Activated T-helper 17 cell treated with anti-CD3 and anti-CD28 coated beads, Interleukin-2, amount 50 U/mL, for 72 hours (primary cell): ENCODE measurements around the gene DSG3. TPM values are rescaled to one million over a fixed set of nuclear protein-coding genes. Genes with fewer than 3 reads are reported as not detected.

Source experiments
- ATAC-seq: fragments of 150-1000 bp; cut with Tn5 transposase; replicated peaks from 2 replicates; pipeline ENCODE4 v1.10.0; 2021; ENCODE audit warnings: mild to moderate bottlenecking, moderate library complexity
- H3K27ac Mint-ChIP-seq: one replicate; pipeline ENCODE4 v1.8.0; 2022; ENCODE audit warnings: mixed read lengths
- H3K27me3 Mint-ChIP-seq: one replicate; pipeline ENCODE4 v1.8.0; 2022; ENCODE audit warnings: mixed read lengths
- H3K36me3 Mint-ChIP-seq: one replicate; pipeline ENCODE4 v1.8.0; 2022; ENCODE audit warnings: low read depth, mild to moderate bottlenecking, mixed read lengths
- H3K4me1 Mint-ChIP-seq: one replicate; pipeline ENCODE4 v1.8.0; 2022; ENCODE audit warnings: mixed read lengths
- H3K4me3 Mint-ChIP-seq: one replicate; pipeline ENCODE4 v1.8.0; 2022; ENCODE audit warnings: mild to moderate bottlenecking, mixed read lengths
- H3K9me3 Mint-ChIP-seq: one replicate; pipeline ENCODE4 v1.8.0; 2022; ENCODE audit warnings: mixed read lengths
- total RNA-seq, 2 donors: library from RNA; stranded (reverse); gene quantifications; one replicate each; pipeline ENCODE4 v1.2.3, GENCODE V29; 2022

Gene DSG3
- total RNA-seq, 2 donors from 2014 or later, result not detected

DNA sequence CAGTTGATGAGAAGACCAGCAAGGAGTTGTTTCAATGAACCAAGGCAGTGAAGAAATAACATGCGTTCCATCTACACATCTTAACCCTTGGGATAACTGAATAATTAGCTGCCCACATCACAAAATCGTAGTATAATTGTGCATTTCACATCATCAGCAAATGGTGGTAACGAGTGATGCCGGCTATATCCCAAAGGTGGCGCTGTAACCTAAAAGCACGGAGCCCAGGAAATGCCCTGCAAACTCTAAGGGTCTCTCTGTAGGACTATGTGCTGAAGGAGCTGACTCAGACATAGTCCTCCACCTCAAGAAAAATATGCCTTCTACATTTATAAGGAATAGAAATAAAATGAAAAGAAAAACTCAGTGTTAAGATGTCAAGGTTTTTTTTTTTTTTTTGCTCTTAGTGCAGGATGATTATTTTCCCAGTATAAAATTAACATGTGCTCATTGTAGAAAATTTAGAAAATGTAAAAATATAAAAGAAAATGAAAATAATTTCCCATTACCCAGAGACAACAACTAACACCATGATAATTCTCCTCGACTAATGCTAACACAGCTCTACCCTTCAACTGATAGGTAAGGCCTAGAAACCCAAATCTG, 23.1 kb upstream of the DSG3 start:
- H3K4me1 Mint-ChIP-seq, result no peaks in the 10 kb centered on the region
- ATAC-seq, result no peak
- H3K36me3 Mint-ChIP-seq, result no peaks in the 10 kb centered on the region
- H3K27me3 Mint-ChIP-seq, result no peaks in the 10 kb centered on the region
- H3K9me3 Mint-ChIP-seq, result peaks cover 11% of the 10 kb centered on the region
- H3K4me3 Mint-ChIP-seq, result no peak overlapping the region
- H3K27ac Mint-ChIP-seq, result no peak overlapping the region

DNA sequence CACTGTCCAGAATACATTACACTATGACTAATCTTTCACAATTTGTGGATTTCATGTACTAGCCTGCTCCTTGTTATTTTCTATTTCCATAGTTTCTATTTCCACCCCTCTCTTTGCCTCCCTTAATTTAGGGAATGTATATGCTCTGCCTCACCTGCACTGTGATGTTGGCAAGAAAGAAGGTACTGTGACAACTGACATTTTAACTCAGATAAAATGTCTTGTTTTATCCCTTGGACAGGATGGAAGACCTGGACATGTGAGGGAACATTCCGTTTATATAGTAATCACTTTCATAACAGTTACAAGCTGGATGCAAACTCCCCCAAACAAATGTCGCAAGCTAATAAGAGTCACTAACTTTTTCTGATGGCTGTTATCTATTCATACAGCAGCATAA, 21.5 kb upstream of the DSG3 start:
- no peaks in the 10 kb centered on the region for H3K36me3 Mint-ChIP-seq
- no peak overlapping the region for H3K4me3 Mint-ChIP-seq
- ATAC-seq, result no peak
- peaks cover 4% of the 10 kb centered on the region for H3K9me3 Mint-ChIP-seq
- no peaks in the 10 kb centered on the region for H3K27me3 Mint-ChIP-seq
- no peaks in the 10 kb centered on the region for H3K4me1 Mint-ChIP-seq
- H3K27ac Mint-ChIP-seq, result no peak overlapping the region

DNA sequence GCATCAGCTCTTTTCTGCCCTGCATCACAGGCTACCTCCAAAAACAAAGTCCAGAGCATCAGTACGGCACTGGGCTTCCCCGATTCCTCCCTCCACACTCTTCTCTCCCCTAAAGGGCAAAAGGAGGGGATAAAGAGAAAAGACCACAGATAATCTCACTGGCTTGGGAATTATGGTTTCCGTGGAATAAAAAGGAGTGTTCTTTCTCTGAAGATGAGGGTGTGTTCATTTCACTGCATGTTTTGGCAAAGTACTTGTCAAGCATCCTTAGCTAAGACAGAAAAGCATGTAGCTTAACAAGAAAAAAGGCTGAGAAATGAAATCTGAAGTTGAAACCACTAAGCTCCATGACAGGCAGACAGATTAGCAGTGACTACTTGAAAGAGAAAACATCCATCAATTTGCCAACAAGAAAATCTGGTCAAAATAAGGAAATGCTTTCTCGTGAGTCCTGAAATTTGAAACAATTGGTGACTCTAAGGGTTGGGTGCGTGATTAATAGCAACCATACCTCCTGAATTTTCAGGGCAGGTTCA, 20.6 kb upstream of the DSG3 start:
- Mint-ChIP-seq H3K4me1 (no peaks in the 10 kb centered on the region), H3K9me3 (peaks cover 4% of the 10 kb centered on the region), H3K27me3 (no peaks in the 10 kb centered on the region), H3K27ac (no peak overlapping the region), H3K4me3 (no peak overlapping the region), H3K36me3 (no peaks in the 10 kb centered on the region)
- no peak for ATAC-seq

DNA sequence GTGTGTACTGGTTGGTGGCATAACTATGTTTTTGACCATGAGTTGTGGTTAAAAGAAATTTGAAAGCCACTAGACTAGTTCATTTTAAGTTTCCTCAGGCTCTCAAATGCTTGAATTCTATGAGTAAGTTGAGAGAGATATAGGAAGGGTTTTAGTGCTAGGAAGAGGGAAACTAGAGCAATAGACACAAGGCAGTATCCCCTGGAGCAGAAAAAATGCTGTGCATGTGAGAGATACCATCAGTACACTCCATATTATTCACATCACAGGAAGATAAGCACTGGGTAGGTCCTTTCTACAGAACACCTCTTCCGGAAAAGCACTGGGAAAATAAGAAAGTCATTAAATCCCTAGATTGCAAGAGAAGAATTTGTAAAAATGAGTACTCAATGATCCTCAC, 19.3 kb upstream of the DSG3 start:
- H3K9me3 Mint-ChIP-seq, result peaks cover 4% of the 10 kb centered on the region
- H3K4me3 Mint-ChIP-seq, result no peak overlapping the region
- ATAC-seq, result no peak
- H3K27ac Mint-ChIP-seq, result no peak overlapping the region
- H3K4me1 Mint-ChIP-seq, result no peaks in the 10 kb centered on the region
- H3K36me3 Mint-ChIP-seq, result no peaks in the 10 kb centered on the region
- no peaks in the 10 kb centered on the region for H3K27me3 Mint-ChIP-seq

DNA sequence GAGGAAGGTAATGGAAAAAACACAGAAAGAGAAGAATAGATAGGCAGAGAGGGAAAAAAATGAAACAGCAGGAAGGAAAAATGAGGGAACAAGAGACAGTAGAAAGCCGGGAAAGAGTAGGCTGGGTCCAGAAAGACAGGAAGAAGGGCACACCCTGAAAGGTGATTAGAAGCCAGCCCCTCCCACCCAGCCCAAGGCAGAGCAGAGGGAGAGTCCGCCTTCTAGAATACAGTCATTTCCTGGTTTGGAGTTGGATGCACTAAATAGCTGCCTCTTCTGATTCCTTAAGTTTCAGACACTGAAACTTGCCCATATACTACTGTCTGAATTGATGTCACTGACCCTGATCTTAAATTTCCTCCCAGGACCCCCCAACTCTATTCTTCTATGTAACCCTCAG, 17.9 kb upstream of the DSG3 start:
- H3K4me3 Mint-ChIP-seq, result no peak overlapping the region
- H3K9me3 Mint-ChIP-seq, result no peaks in the 10 kb centered on the region
- no peaks in the 10 kb centered on the region for H3K4me1 Mint-ChIP-seq
- H3K27me3 Mint-ChIP-seq, result no peaks in the 10 kb centered on the region
- H3K27ac Mint-ChIP-seq, result no peak overlapping the region
- ATAC-seq, result no peak
- H3K36me3 Mint-ChIP-seq, result no peaks in the 10 kb centered on the region

DNA sequence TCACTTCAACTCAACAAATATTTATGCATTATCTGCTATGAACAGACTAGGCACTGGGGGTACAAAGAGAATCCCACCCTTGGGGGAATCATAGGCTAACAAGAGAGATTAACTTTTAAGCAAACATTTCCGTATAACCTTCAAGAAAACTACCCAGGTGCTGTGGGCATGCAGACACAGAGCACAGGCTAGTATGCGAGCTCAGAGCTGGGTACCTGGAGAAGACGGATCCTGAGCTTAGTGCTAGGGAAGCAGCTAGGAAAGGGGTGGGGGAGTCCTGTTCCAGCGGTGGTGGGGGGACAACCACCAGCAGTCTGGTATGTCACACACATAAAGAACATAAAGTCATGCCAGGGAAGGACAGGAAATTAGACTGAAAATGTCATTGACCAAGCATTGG, 17.5 kb upstream of the DSG3 start:
- no peaks in the 10 kb centered on the region for H3K27me3 Mint-ChIP-seq
- no peaks in the 10 kb centered on the region for H3K4me1 Mint-ChIP-seq
- H3K27ac Mint-ChIP-seq, result no peak overlapping the region
- H3K36me3 Mint-ChIP-seq, result no peaks in the 10 kb centered on the region
- H3K4me3 Mint-ChIP-seq, result no peak overlapping the region
- no peaks in the 10 kb centered on the region for H3K9me3 Mint-ChIP-seq
- ATAC-seq, result no peak

DNA sequence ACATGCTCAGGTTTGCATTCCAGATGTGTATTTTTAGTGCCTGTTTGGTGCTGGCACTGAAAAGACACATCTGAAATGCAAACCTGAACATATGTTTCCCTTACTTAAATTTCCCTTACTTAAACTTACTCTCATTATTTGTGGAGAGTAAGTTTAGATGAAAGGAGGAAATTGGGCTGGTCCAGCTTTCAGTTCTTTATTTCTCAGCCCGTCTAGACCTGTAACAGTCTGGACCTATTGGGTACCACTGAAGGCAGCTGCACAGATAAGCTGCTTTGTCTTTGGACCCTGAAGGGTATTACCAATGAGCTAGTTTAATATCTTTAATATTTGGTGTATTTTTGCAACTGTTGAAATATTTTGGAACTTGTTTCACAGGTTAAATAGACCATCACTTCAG, 17.0 kb upstream of the DSG3 start:
- Mint-ChIP-seq H3K36me3 (no peaks in the 10 kb centered on the region), H3K27me3 (no peaks in the 10 kb centered on the region), H3K27ac (no peak overlapping the region), H3K4me1 (no peaks in the 10 kb centered on the region), H3K9me3 (no peaks in the 10 kb centered on the region), H3K4me3 (no peak overlapping the region)
- ATAC-seq, result no peak

DNA sequence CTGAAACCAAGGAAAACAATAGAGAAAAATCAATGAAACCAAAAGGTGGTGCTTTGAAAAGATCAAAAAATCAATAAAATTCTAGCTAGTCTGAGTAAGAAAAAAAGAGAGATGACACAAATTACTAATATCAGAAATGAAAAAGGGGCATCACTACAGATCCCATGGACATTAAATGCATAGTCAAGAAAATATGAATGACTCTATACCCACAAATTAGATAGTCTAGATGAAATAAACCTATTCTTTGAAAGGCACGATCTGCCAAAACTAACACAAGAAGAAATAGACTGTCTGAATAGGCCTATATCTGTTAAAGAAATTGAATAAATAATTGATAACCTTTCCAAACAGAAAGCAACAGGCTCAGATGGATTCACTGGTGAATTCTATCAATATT, 15.2 kb upstream of the DSG3 start:
- Mint-ChIP-seq H3K27ac (no peak overlapping the region), H3K4me3 (no peak overlapping the region), H3K36me3 (no peaks in the 10 kb centered on the region), H3K27me3 (no peaks in the 10 kb centered on the region), H3K4me1 (no peaks in the 10 kb centered on the region), H3K9me3 (no peaks in the 10 kb centered on the region)
- ATAC-seq, result no peak

DNA sequence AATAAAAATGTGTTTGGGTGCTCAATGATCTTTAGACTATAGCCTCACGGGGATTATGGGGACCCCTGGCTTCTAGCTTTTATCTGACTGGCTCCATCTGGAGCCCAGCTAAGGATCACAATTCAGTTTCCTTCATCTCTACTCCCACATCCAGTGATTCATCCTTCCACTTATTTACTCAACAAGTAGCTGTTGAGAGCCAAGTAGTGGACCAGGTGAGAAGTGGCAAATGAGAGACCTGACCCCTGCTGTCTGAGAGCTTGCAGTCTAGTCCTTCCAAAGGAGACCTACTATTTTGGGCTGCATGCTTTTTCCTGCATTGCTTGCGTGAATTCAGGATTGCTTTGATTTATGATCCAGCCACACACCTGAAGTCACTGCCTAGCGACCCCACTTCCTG, 10.7 kb upstream of the DSG3 start:
- no peak overlapping the region for H3K4me3 Mint-ChIP-seq
- H3K9me3 Mint-ChIP-seq, result no peaks in the 10 kb centered on the region
- no peak overlapping the region for H3K27ac Mint-ChIP-seq
- H3K4me1 Mint-ChIP-seq, result no peaks in the 10 kb centered on the region
- no peaks in the 10 kb centered on the region for H3K36me3 Mint-ChIP-seq
- H3K27me3 Mint-ChIP-seq, result no peaks in the 10 kb centered on the region
- ATAC-seq, result no peak

DNA sequence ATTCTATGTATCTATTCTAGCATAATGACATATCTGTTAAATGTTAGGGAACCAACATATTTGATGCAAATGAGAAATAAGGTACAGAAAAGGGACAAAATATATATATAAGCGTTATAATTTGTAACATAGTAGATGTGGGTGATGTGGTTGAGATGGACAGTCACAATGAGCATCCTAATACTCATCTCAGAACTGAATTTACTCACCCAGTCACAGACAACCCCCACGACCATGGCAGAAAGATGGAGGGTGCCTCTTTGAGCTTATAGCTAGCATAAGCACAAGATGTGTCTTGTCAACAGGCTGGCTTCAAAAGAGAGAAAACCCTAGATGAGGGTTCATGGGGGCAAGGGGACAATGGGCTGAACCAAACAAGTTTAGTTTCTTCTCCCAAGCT, 9.1 kb upstream of the DSG3 start:
- H3K4me3 Mint-ChIP-seq, result no peak overlapping the region
- no peaks in the 10 kb centered on the region for H3K9me3 Mint-ChIP-seq
- no peak for ATAC-seq
- no peak overlapping the region for H3K27ac Mint-ChIP-seq
- H3K4me1 Mint-ChIP-seq, result no peaks in the 10 kb centered on the region
- H3K36me3 Mint-ChIP-seq, result no peaks in the 10 kb centered on the region
- no peaks in the 10 kb centered on the region for H3K27me3 Mint-ChIP-seq

DNA sequence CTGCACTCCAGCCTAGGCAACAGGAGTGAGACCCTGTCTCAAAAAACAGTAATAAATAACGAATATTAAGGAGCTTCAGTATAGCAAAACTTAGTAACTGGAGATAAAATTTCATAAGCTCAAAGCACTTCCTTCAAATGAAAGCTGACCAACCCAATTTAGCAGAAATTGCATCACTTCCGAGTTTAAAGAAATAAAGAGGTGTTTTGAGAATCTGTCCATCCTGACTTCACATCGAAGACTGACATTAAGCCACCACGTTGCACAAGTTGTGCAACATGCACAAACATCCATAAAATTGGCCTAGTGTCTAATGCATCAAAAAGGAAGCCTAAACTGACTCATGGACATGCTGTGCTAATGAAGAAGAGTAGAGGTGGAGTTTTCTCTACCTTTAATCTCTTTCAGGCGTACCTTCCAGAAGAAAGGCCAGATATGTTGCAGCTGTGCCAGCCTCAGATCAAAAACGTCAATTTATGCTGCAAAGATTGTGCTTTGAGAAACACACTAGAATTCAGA, 7.7 kb upstream of the DSG3 start:
- Mint-ChIP-seq H3K9me3 (no peaks in the 10 kb centered on the region), H3K4me1 (no peaks in the 10 kb centered on the region), H3K4me3 (no peak overlapping the region), H3K36me3 (no peaks in the 10 kb centered on the region), H3K27ac (no peak overlapping the region), H3K27me3 (no peaks in the 10 kb centered on the region)
- no peak for ATAC-seq

DNA sequence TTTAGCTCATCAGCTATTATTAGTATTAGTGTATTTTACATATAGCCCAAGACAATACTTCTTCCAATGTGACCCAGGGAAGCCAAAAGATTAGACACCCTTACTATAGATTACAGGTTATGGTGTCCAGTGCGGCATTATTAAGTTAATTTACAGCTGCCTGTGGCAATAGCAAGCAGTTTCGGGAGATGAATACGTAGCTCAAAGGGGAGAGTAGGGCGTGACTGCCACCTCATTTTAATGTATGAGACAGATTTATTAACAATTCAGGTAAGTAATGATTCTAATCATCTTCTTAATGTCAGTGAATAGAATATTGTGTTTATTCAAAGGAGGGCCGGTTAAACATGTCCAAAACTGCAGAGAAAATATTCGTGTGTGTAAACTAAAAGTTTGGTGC, 6.8 kb upstream of the DSG3 start:
- Mint-ChIP-seq H3K4me3 (no peak overlapping the region), H3K27ac (no peak overlapping the region), H3K4me1 (no peaks in the 10 kb centered on the region), H3K36me3 (no peaks in the 10 kb centered on the region), H3K9me3 (no peaks in the 10 kb centered on the region), H3K27me3 (no peaks in the 10 kb centered on the region)
- no peak for ATAC-seq

DNA sequence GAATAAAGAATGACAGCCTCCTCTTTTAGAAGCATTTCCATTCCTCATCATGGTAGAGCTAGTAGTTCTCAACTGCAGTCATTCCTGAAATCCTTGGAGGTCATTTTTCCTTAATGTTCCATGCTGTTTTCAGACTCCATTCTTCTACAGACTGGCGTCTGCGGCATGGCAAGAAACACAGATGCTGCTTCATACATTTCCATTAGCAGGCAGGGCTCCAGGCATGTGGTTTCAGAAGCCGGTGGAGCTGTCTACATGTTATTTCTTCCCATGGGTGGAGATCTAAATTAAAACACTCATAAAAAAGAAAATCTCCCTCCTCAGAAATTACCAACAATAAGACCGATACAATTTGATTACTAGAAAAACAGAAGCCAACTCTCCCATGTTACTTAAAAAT, 6.0 kb upstream of the DSG3 start:
- Mint-ChIP-seq H3K9me3 (no peaks in the 10 kb centered on the region), H3K4me1 (no peaks in the 10 kb centered on the region), H3K27ac (no peak overlapping the region), H3K36me3 (no peaks in the 10 kb centered on the region), H3K27me3 (no peaks in the 10 kb centered on the region), H3K4me3 (no peak overlapping the region)
- ATAC-seq, result no peak

DNA sequence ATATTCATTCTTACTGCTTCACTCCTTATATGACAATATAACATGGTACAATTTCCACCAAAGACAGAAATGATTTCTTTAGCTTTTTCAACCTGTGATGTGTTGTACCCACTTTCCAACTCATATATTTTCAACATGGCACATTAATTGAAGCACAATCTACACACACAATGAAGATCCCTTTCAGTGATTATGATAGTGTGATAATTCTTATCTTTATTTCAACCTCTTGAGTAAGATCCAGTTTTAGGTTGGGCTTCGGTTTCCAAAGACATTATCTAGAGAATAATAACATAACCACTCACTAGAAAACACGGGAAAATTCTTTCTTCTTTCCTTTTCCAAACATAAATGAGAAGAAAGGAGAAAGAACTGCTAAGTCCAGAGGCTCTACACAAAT, 3.4 kb upstream of the DSG3 start:
- ATAC-seq, result no peak
- Mint-ChIP-seq H3K27me3 (no peaks in the 10 kb centered on the region), H3K27ac (no peak overlapping the region), H3K4me3 (no peak overlapping the region), H3K36me3 (no peaks in the 10 kb centered on the region), H3K9me3 (no peaks in the 10 kb centered on the region), H3K4me1 (no peaks in the 10 kb centered on the region)

DNA sequence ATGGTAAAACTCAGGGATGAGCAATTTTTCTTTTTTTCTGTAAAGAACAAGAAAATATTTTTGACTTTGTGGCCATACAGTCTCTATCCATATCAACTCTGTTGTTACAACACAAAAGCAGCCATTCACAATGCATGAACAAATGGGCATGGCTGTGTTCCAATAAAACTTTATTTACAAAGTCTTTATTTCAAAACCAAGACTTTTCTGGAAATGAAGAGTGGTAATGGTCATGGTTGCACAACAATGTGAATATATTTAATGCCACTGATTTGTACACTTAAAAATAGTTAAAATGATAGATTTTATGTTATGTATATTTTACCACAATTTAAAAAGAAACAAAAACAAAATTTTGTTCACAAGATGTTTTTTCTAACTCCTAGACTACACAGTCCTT, 1.6 kb upstream of the DSG3 start:
- Mint-ChIP-seq H3K9me3 (no peaks in the 10 kb centered on the region), H3K4me1 (no peaks in the 10 kb centered on the region), H3K36me3 (no peaks in the 10 kb centered on the region), H3K27me3 (no peaks in the 10 kb centered on the region), H3K4me3 (no peak overlapping the region), H3K27ac (no peak overlapping the region)
- ATAC-seq, result no peak

DNA sequence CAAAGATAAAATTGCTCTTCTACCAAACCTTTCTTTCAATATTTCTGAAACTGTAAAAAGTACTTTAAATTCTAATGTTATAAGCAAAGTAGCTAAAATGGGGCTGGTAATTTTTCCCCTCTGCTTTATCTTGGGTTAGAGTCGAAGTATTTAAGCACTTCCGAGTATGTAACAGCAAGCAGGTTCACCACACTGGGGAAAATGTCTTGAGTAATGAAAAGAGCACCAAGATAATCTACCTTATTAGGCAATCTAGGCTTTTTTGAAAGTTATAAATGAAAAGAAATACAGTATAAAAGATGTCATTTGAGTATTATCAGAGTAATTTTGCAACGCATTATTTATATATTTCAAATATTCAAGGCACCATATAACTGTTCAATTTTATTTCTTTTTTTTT, 687 bp upstream of the DSG3 start:
- Mint-ChIP-seq H3K36me3 (no peaks in the 10 kb centered on the region), H3K9me3 (no peaks in the 10 kb centered on the region), H3K4me3 (no peak overlapping the region), H3K4me1 (no peaks in the 10 kb centered on the region), H3K27me3 (no peaks in the 10 kb centered on the region), H3K27ac (no peak overlapping the region)
- ATAC-seq, result no peak
